GM12878 (cell line): Measurements from ENCODE around the gene SMURF1.

Experiments used
- BCL11A ChIP-seq: IDR thresholded peaks from 2 replicates; pipeline ENCODE4 v1.6.1; 2011; ENCODE audit warnings: low read depth, low read length
- CHD2 ChIP-seq: IDR thresholded peaks from 2 replicates; pipeline ENCODE4 v1.6.1; 2011; ENCODE audit warnings: low read depth, low read length, improper control_type of control experiment, borderline replicate concordance
- LARP7 ChIP-seq: fragments of 450-650 bp; IDR thresholded peaks from 2 replicates; pipeline ENCODE4 v1.6.1; 2017; ENCODE audit warnings: mild to moderate bottlenecking
- POLR2AphosphoS5 ChIP-seq: IDR thresholded peaks from 2 replicates; pipeline ENCODE4 v1.6.1; 2011; ENCODE audit warnings: mild to moderate bottlenecking, low read length, inconsistent platforms
- SP1 ChIP-seq: IDR thresholded peaks from one replicate; pipeline ENCODE4 v1.6.1; 2011; ENCODE audit warnings: low read depth, low read length
- SREBF1 ChIP-seq: IDR thresholded peaks from 2 replicates; pipeline ENCODE4 v1.6.1; 2012; ENCODE audit warnings: mild to moderate bottlenecking, low read length
- TBL1XR1 ChIP-seq: IDR thresholded peaks from 2 replicates; pipeline ENCODE4 v1.6.1; 2012; ENCODE audit warnings: low read depth, low read length, improper control_type of control experiment

DNA sequence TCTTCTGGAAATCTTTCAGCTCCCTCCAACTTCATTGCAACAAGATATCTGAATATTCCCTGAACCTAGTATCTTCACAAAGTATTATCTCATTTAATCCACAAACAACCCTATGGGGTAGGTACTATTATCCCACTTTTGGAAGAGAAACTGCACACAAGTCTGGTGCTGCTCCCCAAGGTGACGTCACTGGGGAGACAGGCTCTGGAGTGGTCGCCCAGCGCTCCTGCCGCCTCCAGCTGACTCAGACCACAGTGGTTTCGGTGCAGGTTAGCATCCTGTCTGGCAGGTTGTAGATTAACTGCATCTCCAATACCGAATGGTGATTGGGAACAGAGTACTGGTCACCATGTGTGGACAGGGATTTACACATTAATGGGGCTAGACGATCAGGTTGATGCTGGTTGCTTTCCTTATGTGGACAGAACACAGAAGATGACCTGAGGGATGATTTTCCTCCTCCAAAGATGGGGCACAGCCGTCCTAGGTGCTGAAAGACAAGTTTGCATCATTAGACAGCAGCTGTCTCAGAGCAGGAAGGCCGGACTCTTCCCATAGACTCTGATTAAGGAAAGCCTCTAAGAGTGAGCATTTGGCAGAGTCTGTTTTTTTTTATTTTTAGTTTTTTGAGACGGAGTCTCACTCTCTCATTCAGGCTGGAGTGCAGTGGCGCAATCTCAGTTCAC is 137.0 kb downstream of the SMURF1 start:
- no peak for TF ChIP-seq SP1
- TF ChIP-seq CHD2, result no peak
- no peak for TF ChIP-seq SREBF1
- TF ChIP-seq LARP7, result no peak
- TF ChIP-seq BCL11A, result no peak
- no peak for TF ChIP-seq POLR2AphosphoS5
- no peak for TF ChIP-seq TBL1XR1
